Measurements from ENCODE around the gene NFIA.

The NFIA gene

DNA sequence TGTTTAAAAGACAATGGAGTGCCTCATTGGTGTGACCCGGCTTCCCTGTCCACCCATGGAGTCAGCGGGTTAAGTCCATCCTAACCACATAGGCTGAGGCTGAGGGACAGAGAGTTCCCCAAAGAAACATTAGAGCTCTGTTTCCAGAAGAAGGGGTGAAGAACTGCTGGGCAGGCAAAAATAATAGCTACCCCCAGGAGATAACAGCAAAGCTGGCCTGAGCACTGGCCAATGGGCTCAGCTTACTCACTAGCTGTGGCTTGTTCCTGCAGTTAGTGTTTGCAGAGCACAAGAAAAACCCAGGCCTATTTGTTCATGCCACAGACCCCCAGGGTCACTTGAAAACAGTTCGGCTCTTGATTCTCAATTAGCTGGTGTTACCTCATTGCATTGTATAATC, 311.2 kb downstream of the NFIA start (continued):
- TF ChIP-seq ZNF510 (tag by site-specific recombination; IDR thresholded peaks at IDR 0.05; ENCODE audit: insufficient replicate concordance), result no peak
- no peak for TF ChIP-seq ZNF391 (tag by site-specific recombination; IDR thresholded peaks at IDR 0.05; ENCODE audit: borderline replicate concordance, low read depth)

DNA sequence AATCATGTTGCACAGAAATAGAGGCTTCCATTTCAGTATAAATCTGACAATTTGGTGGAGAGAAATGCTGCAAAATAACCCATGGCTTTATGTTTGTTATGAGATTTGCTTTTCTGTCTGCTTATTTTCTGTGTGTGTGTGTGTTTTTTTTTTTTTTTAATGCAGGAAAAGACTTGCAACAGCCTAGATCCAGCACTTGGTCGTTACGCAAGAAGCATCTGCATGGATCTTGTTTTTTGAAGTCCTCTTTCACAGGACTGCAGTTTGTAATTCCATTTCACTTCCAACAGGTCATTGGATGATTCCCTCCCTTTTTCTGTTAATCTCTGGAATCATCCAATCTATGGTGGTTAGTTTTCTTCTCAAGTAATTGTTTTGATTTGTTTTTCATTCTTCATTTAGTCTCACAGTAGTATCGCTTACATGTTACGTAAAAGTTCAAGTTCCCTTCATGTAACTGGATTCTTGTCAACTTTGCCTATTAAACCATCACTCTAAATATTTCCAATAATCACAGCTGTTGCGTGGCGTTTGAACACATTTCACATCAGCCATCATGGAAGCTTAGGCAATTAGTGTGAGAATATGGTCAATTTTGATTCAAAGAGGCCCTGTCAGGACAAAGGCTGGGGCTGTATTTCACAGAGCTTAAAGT, 312.9 kb downstream of the NFIA start:
- Histone ChIP-seq H3K4me3 (ENCODE audit: low read depth, low read length) (no peak overlapping the region), H3K36me3 (ENCODE audit: control insufficient read depth in 2 of 2, insufficient read depth in 1 of 2, low read length in 2 of 2) (no peaks in the 10 kb centered on the region), H3K27ac (ENCODE audit: extremely low read depth, low read depth, low read length) (no peak overlapping the region), H3K9me3 (ENCODE audit: control insufficient read depth, insufficient read depth, low read depth, low read length) (no peaks in the 10 kb centered on the region), H3K4me1 (ENCODE audit: control insufficient read depth, insufficient read depth, low read length) (peaks cover 17% of the 10 kb centered on the region)
- CTCF ChIA-PET, result interaction anchor here (0.6 kb wide), 1 partner anchor 1238 kb away, joined by 3 read pairs; no protein-coding TSS in a partner anchor
- TF ChIP-seq GLIS2 (tag by site-specific recombination; IDR thresholded peaks at IDR 0.05) (no peak), YY1 (tag by site-specific recombination; IDR thresholded peaks at IDR 0.05) (no peak), HOXD13 (CRISPR knock-in tag; IDR thresholded peaks at IDR 0.05; ENCODE audit: borderline replicate concordance) (no peak), YY2 (tag by site-specific recombination; IDR thresholded peaks at IDR 0.05) (no peak), ZNF623 (tag by site-specific recombination; IDR thresholded peaks at IDR 0.05) (no peak), ZBTB48 (tag by site-specific recombination; IDR thresholded peaks at IDR 0.05) (no peak), PRDM1 (tag by site-specific recombination; IDR thresholded peaks at IDR 0.05) (no peak), ZNF521 (tag by site-specific recombination; IDR thresholded peaks at IDR 0.05) (no peak), ZNF302 (tag by site-specific recombination; IDR thresholded peaks at IDR 0.05; ENCODE audit: low read depth) (no peak), ZNF114 (tag by site-specific recombination; IDR thresholded peaks at IDR 0.05) (no peak), OVOL3 (tag by site-specific recombination; IDR thresholded peaks at IDR 0.05) (no peak), GLIS1 (tag by site-specific recombination; IDR thresholded peaks at IDR 0.05) (no peak), ZNF600 (tag by site-specific recombination; IDR thresholded peaks at IDR 0.05) (no peak), ZNF530 (tag by site-specific recombination; IDR thresholded peaks at IDR 0.05; ENCODE audit: low read depth) (no peak), ZNF202 (tag by site-specific recombination; IDR thresholded peaks at IDR 0.05; ENCODE audit: borderline replicate concordance) (no peak), ZNF561 (tag by site-specific recombination; IDR thresholded peaks at IDR 0.05; ENCODE audit: borderline replicate concordance) (no peak)
- TF ChIP-seq, protein P1, sequence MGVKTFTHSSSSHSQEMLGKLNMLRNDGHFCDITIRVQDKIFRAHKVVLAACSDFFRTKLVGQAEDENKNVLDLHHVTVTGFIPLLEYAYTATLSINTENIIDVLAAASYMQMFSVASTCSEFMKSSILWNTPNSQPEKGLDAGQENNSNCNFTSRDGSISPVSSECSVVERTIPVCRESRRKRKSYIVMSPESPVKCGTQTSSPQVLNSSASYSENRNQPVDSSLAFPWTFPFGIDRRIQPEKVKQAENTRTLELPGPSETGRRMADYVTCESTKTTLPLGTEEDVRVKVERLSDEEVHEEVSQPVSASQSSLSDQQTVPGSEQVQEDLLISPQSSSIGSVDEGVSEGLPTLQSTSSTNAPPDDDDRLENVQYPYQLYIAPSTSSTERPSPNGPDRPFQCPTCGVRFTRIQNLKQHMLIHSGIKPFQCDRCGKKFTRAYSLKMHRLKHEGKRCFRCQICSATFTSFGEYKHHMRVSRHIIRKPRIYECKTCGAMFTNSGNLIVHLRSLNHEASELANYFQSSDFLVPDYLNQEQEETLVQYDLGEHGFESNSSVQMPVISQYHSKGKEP (tag by site-specific recombination; IDR thresholded peaks at IDR 0.05), result no peak
- TF ChIP-seq, protein P2, sequence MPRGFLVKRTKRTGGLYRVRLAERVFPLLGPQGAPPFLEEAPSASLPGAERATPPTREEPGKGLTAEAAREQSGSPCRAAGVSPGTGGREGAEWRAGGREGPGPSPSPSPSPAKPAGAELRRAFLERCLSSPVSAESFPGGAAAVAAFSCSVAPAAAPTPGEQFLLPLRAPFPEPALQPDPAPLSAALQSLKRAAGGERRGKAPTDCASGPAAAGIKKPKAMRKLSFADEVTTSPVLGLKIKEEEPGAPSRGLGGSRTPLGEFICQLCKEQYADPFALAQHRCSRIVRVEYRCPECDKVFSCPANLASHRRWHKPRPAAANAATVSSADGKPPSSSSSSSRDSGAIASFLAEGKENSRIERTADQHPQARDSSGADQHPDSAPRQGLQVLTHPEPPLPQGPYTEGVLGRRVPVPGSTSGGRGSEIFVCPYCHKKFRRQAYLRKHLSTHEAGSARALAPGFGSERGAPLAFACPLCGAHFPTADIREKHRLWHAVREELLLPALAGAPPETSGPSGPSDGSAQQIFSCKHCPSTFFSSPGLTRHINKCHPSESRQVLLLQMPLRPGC (tag by site-specific recombination; IDR thresholded peaks at IDR 0.05), result no peak
- POLR2A ChIA-PET, result no interaction called here

DNA sequence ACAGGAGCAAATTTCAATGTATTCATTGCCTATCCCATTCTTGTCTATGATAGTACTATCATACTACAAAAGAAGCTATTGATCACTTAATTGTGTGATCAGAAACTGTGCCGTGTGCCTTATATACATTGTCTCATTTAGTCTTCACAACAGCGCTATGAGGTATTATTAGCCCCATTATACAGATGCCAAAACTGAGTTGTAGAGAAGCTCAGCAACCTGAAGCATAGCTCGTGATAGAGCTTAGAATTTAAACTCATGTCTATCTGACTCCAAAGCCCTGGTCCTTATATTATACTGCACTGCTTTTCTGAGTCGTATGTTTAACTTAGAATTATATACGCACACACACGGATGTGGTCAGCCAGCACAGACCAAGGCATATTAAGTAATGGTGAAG, 315.1 kb downstream of the NFIA start:
- H3K27ac ChIP-seq (ENCODE audit: extremely low read depth, low read depth, low read length), result no peak overlapping the region
- ChIA-PET CTCF (interaction anchor here (0.6 kb wide), 1 partner anchor 1379 kb away, joined by 3 read pairs; no protein-coding TSS in a partner anchor), POLR2A (no interaction called here)
- H3K4me3 ChIP-seq (ENCODE audit: low read depth, low read length), result no peak overlapping the region
- no peaks in the 10 kb centered on the region for H3K36me3 ChIP-seq (ENCODE audit: control insufficient read depth in 2 of 2, insufficient read depth in 1 of 2, low read length in 2 of 2)
- H3K4me1 ChIP-seq (ENCODE audit: control insufficient read depth, insufficient read depth, low read length), result peaks cover 6% of the 10 kb centered on the region; the same call in 1 of the 2 replicates
- H3K9me3 ChIP-seq (ENCODE audit: control insufficient read depth, insufficient read depth, low read depth, low read length), result no peaks in the 10 kb centered on the region
- TF ChIP-seq HOXC10 (CRISPR knock-in tag; IDR thresholded peaks at IDR 0.05) (no peak), ZNF248 (tag by site-specific recombination; IDR thresholded peaks at IDR 0.05) (no peak)
- TF ChIP-seq, protein P3, sequence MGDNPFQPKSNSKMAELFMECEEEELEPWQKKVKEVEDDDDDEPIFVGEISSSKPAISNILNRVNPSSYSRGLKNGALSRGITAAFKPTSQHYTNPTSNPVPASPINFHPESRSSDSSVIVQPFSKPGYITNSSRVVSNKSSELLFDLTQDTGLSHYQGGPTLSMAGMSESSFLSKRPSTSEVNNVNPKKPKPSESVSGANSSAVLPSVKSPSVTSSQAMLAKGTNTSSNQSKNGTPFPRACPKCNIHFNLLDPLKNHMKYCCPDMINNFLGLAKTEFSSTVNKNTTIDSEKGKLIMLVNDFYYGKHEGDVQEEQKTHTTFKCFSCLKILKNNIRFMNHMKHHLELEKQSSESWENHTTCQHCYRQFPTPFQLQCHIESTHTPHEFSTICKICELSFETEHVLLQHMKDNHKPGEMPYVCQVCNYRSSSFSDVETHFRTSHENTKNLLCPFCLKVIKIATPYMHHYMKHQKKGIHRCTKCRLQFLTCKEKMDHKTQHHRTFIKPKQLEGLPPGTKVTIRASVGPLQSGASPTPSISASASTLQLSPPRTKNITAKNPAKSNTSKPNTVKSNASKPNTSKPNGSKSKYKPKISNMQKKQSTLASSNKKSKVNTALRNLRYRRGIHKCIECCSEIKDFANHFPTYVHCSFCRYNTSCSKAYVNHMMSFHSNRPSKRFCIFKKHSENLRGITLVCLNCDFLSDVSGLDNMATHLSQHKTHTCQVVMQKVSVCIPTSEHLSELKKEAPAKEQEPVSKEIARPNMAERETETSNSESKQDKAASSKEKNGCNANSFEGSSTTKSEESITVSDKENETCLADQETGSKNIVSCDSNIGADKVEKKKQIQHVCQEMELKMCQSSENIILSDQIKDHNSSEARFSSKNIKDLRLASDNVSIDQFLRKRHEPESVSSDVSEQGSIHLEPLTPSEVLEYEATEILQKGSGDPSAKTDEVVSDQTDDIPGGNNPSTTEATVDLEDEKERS (tag by site-specific recombination; IDR thresholded peaks at IDR 0.05), result no peak
- TF ChIP-seq, protein P4, sequence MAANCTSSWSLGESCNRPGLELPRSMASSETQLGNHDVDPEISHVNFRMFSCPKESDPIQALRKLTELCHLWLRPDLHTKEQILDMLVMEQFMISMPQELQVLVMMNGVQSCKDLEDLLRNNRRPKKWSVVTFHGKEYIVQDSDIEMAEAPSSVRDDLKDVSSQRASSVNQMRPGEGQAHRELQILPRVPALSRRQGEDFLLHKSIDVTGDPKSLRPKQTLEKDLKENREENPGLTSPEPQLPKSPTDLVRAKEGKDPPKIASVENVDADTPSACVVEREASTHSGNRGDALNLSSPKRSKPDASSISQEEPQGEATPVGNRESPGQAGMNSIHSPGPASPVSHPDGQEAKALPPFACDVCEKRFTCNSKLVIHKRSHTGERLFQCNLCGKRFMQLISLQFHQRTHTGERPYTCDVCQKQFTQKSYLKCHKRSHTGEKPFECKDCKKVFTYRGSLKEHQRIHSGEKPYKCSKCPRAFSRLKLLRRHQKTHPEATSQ (tag by site-specific recombination; IDR thresholded peaks at IDR 0.05), result no peak
- TF ChIP-seq, protein P5, sequence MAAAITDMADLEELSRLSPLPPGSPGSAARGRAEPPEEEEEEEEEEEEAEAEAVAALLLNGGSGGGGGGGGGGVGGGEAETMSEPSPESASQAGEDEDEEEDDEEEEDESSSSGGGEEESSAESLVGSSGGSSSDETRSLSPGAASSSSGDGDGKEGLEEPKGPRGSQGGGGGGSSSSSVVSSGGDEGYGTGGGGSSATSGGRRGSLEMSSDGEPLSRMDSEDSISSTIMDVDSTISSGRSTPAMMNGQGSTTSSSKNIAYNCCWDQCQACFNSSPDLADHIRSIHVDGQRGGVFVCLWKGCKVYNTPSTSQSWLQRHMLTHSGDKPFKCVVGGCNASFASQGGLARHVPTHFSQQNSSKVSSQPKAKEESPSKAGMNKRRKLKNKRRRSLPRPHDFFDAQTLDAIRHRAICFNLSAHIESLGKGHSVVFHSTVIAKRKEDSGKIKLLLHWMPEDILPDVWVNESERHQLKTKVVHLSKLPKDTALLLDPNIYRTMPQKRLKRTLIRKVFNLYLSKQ (tag by site-specific recombination; IDR thresholded peaks at IDR 0.05; ENCODE audit: borderline replicate concordance), result no peak

All from HEK293 (cell line).